ENCODE measurements around the gene HDAC5.

DNA sequence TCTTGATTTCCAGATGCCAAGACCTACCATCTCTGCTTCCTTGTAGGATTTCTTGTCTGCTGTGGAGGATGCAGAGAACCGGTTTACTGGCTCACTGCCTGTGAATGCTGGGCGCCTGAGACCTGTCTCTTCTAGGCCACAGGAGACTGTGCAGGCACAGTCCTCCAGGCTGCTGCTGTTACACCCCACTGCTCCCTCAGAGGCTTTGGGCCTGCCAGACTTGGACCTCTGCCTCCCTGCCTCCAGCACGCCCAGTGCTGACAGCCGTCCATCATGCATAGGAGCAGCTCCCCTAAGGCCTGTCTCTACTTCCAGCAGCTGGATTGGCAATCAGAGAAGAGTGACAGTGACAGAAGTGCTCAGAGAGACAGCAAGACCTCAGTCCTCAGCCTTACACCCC, 24.4 kb upstream of the HDAC5 start:
- TF ChIP-seq POLR2AphosphoS5 (IDR thresholded peaks at IDR 0.05; ENCODE audit: borderline replicate concordance, low read depth, low read length) (no peak), EZH2 (IDR thresholded peaks at IDR 0.05) (no peak)
